HepG2 (cell line): ENCODE results near the gene NOS1. TPM values are rescaled to one million over a fixed set of nuclear protein-coding genes. Genes with fewer than 3 reads are reported as not detected.

ENCODE experiments used
- ATAC-seq: fragments of 200-7000 bp; cut with Tn5 transposase; 3 replicates; pipeline ENCODE4 v1.9.1; 2020; ENCODE audit warnings: mild to moderate bottlenecking, moderate library complexity
- BruUV-seq: library from RNA; stranded (reverse); fragments of 400-500 nt; replicated peaks from 2 replicates; lab custom pipeline; 2021; lab: Mats Ljungman, UMichigan
- CTCF ChIA-PET: fragments of 300-600 bp; formaldehyde crosslinking; extraction: SDS; loops from one replicate; lab custom pipeline; 2021; ENCODE audit warnings: low total read pairs, inconsistent platforms, low intra/inter-chr PET ratio; lab: Yijun Ruan, JAX
- POLR2A ChIA-PET: fragments of 350-600 bp; sonication (Branson Sonifier 250); formaldehyde crosslinking; loops from one replicate; lab custom pipeline; 2020; ENCODE audit warnings: antibody characterized with exemption, inconsistent platforms; lab: Yijun Ruan, JAX
- DNase-seq: peaks from one replicate; pipeline ENCODE4 v3.0.0-alpha.2; 2015; ENCODE audit warnings: low spot score
- FAIRE-seq: peaks from 3 replicates; lab custom pipeline; 2011; peaks lifted over from hg19 to GRCh38; lab: Jason Lieb, UNC
- H2AFZ ChIP-seq: one replicate; pipeline ENCODE4 v1.6.1; 2011; ENCODE audit warnings: low read length, inconsistent platforms
- H3K27ac ChIP-seq: fragments of 300-600 bp; 3 replicates; pipeline ENCODE4 v1.8.0; 2011; ENCODE audit warnings: mixed run types, mild to moderate bottlenecking, mixed read lengths, low read length, inconsistent platforms; ENCODE audit not compliant: insufficient read depth; ENCODE audit errors: extremely low read length
- H3K27me3 ChIP-seq, 2 experiments: fragments of 200-600 bp in 1 of 2; 2 replicates in 1 of 2; 3 replicates in 1 of 2; pipeline versions ENCODE4 v1.6.0 to v1.8.0; 2011; ENCODE audit warnings: low read length in 2 of 2, mild to moderate bottlenecking in 2 of 2, moderate library complexity in 2 of 2, inconsistent platforms in 1 of 2; ENCODE audit not compliant: insufficient read depth in 2 of 2, control insufficient read depth in 1 of 2
- H3K36me3 ChIP-seq, 2 experiments: fragments of 200-600 bp in 1 of 2; replicated peaks in 1 of 2; 2 replicates in 1 of 2; 3 replicates in 1 of 2; pipeline versions ENCODE4 v1.5.1 to v1.8.0; 2011; ENCODE audit warnings: low read length in 2 of 2, inconsistent platforms in 1 of 2; ENCODE audit not compliant: insufficient read depth in 2 of 2, control insufficient read depth in 1 of 2
- H3K4me1 ChIP-seq: 2 replicates; pipeline ENCODE4 v1.5.1; 2012; ENCODE audit warnings: low read length, inconsistent platforms; ENCODE audit not compliant: insufficient read depth
- H3K4me2 ChIP-seq: 2 replicates; pipeline ENCODE4 v1.6.0; 2011; ENCODE audit warnings: low read depth, low read length, inconsistent platforms
- H3K4me3 ChIP-seq, 3 experiments: fragments of 200-600 bp in 1 of 3; sonication (generic), shearing (Covaris generic) in 1 of 3; replicated peaks in 1 of 3; 2 replicates each; pipeline ENCODE4 v1.5.1; 2011 to 2016; ENCODE audit warnings: low read length in 3 of 3, inconsistent platforms in 2 of 3, low read depth in 2 of 3, mild to moderate bottlenecking in 2 of 3, control low read depth in 1 of 3, mixed read lengths in 1 of 3; ENCODE audit not compliant: insufficient read depth in 1 of 3
- H3K79me2 ChIP-seq: one replicate; pipeline ENCODE4 v1.6.1; 2011; ENCODE audit warnings: low read length, inconsistent platforms; ENCODE audit not compliant: insufficient read depth
- H3K9ac ChIP-seq: 2 replicates; pipeline ENCODE4 v1.6.0; 2011; ENCODE audit warnings: mild to moderate bottlenecking, low read depth, low read length, inconsistent platforms; ENCODE audit not compliant: insufficient read depth
- H3K9me3 ChIP-seq: 2 replicates; pipeline ENCODE4 v1.5.1; 2012; ENCODE audit warnings: mild to moderate bottlenecking, low read length
- H4K20me1 ChIP-seq: 2 replicates; pipeline ENCODE4 v1.6.0; 2011; ENCODE audit warnings: inconsistent platforms, mild to moderate bottlenecking, low read length, moderate library complexity; ENCODE audit not compliant: insufficient read depth
- BRCA1 ChIP-seq: sonication (generic); formaldehyde crosslinking; IDR thresholded peaks from 2 replicates; pipeline ENCODE4 v1.4.0; 2020; ENCODE audit warnings: missing genetic modification reagents
- DRAP1 ChIP-seq: IDR thresholded peaks from 2 replicates; pipeline ENCODE4 v1.6.1; 2016; ENCODE audit warnings: missing genetic modification reagents, missing compliant biosample characterization
- HMGXB3 ChIP-seq: sonication (generic); formaldehyde crosslinking; IDR thresholded peaks from 2 replicates; pipeline ENCODE4 v1.4.0; 2020; ENCODE audit warnings: missing genetic modification reagents, borderline replicate concordance
- HOXA3 ChIP-seq: sonication (generic); formaldehyde crosslinking; IDR thresholded peaks from 2 replicates; pipeline ENCODE4 v1.5.0; 2020; ENCODE audit warnings: missing genetic modification reagents
- MED8 ChIP-seq: sonication (generic); formaldehyde crosslinking; IDR thresholded peaks from 2 replicates; pipeline ENCODE4 v1.8.1; 2023; ENCODE audit warnings: mild to moderate bottlenecking, missing genetic modification reagents; ENCODE audit not compliant: insufficient replicate concordance
- MYC ChIP-seq: sonication (generic); formaldehyde crosslinking; IDR thresholded peaks from 2 replicates; pipeline ENCODE4 v1.9.0; 2021; ENCODE audit warnings: missing genetic modification reagents, borderline replicate concordance
- MZF1 ChIP-seq: sonication (generic); formaldehyde crosslinking; IDR thresholded peaks from 2 replicates; pipeline ENCODE4 v1.8.1; 2023; ENCODE audit warnings: mild to moderate bottlenecking, missing genetic modification reagents, borderline replicate concordance
- POGK ChIP-seq: sonication (generic); formaldehyde crosslinking; conservative IDR thresholded peaks from 2 replicates; pipeline ENCODE4 v1.8.0; 2022; ENCODE audit warnings: mild to moderate bottlenecking, moderate library complexity, missing genetic modification reagents
- SALL2 ChIP-seq: sonication (generic); formaldehyde crosslinking; IDR thresholded peaks from 2 replicates; pipeline ENCODE4 v1.8.1; 2023; ENCODE audit warnings: mild to moderate bottlenecking, missing genetic modification reagents, inconsistent platforms
- SMAD1 ChIP-seq: sonication (generic); formaldehyde crosslinking; IDR thresholded peaks from 2 replicates; pipeline ENCODE4 v1.4.0; 2020; ENCODE audit warnings: missing genetic modification reagents, low read depth, mild to moderate bottlenecking, borderline replicate concordance
- TCF7 ChIP-seq: sonication (generic); IDR thresholded peaks from 2 replicates; pipeline ENCODE4 v1.6.1; 2016; ENCODE audit warnings: antibody characterized with exemption, low read depth
- TERF1 ChIP-seq: sonication (generic); formaldehyde crosslinking; IDR thresholded peaks from 2 replicates; pipeline ENCODE4 v1.8.0; 2022; ENCODE audit warnings: mild to moderate bottlenecking, missing genetic modification reagents, moderate library complexity
- TP53 ChIP-seq: sonication (generic); formaldehyde crosslinking; conservative IDR thresholded peaks from 2 replicates; pipeline ENCODE4 v1.4.0; 2020; ENCODE audit warnings: missing genetic modification reagents
- WIZ ChIP-seq: sonication (generic); formaldehyde crosslinking; IDR thresholded peaks from 2 replicates; pipeline ENCODE4 v1.5.1; 2020; ENCODE audit warnings: mild to moderate bottlenecking, missing genetic modification reagents
- ZBTB25 ChIP-seq: IDR thresholded peaks from 2 replicates; pipeline ENCODE4 v1.6.1; 2018; ENCODE audit warnings: missing genetic modification reagents
- ZFP36 ChIP-seq: fragments of 150-350 bp; IDR thresholded peaks from 2 replicates; pipeline ENCODE4 v1.6.1; 2018; ENCODE audit warnings: borderline replicate concordance, low read length, low read depth; ENCODE audit not compliant: partially characterized antibody
- ZNF563 ChIP-seq: sonication (generic); formaldehyde crosslinking; IDR thresholded peaks from 2 replicates; pipeline ENCODE4 v1.8.0; 2022; ENCODE audit warnings: mild to moderate bottlenecking, moderate library complexity, missing genetic modification reagents
- WGBS: methylation state at CpG from one replicate; pipeline ENCODE4 v1.1.6; 2017; ENCODE audit warnings: low lambda C conversion rate; 5-methylcytosine and 5-hydroxymethylcytosine counted together
- in situ Hi-C: cut with HindIII; loops from 2 replicates; pipeline ENCODE4 v1.10.0; 2017; ENCODE audit warnings: low pct_unique_long_range_greater_than_20kb; ENCODE audit not compliant: extremely low pct_ligation_motif_present
- intact Hi-C: fragments of 100-400 bp; cut with micrococcal nuclease; formaldehyde crosslinking; loops from one replicate; pipeline ENCODE4 v1.10.0; 2022; ENCODE audit not compliant: unreplicated experiment
- polyA plus RNA-seq, 8 experiments: library from polyadenylated mRNA; depleted of rRNA in 3 of 8; stranded (reverse) in 7 of 8; unstranded in 1 of 8; fragments of >200 nt; fragmentation: Illumina TruSeq in 4 of 8; extraction: Trizol in 4 of 8; gene quantifications; 2 replicates each; pipeline versions ENCODE4 v1.2.1 to v1.2.3, GENCODE V29; 2011 to 2016; ENCODE audit warnings: low read depth in 4 of 8, missing spikeins in 1 of 8, mixed read lengths in 1 of 8; ENCODE audit not compliant: insufficient read depth in 1 of 8
- total RNA-seq, 5 experiments: library from RNA; depleted of rRNA; stranded (reverse); fragments of >200 nt; fragmentation: Illumina TruSeq; extraction: Trizol; gene quantifications; 2 replicates each; pipeline ENCODE4 v1.2.3, GENCODE V29; 2016; ENCODE audit warnings: low read depth in 1 of 5

Gene NOS1
- total and polyA plus RNA-seq, 2 of the 13 experiments (the other 11 are each of a cell fraction or from before 2014, with no cell fraction given) = not detected

- Histone ChIP-seq H3K9ac (no peak overlapping the region), H2AFZ (no peak overlapping the region), H4K20me1 (no peaks in the 10 kb centered on the region), H3K4me1 (no peaks in the 10 kb centered on the region), H3K36me3 (no peaks in the 10 kb centered on the region), H3K4me2 (no peak overlapping the region), H3K4me3 (no peak overlapping the region), H3K27ac (no peak overlapping the region), H3K79me2 (no peaks in the 10 kb centered on the region), H3K9me3 (no peaks in the 10 kb centered on the region), H3K27me3 (no peaks in the 10 kb centered on the region; a peak in 1 of 5 replicates)
- no TSS peak for BruUV-seq
- CTCF ChIA-PET = no interaction called here
- FAIRE-seq (no peak), DNase-seq (no peak), ATAC-seq (no peak)
- POLR2A ChIA-PET = no interaction called here
- in situ Hi-C loops = no loop called here
- WGBS = 0% methylated on average over 1 of the region's 1 CpG
- intact Hi-C loops = no loop called here
- TF ChIP-seq BRCA1 = no peak
- no peak for TF ChIP-seq TCF7
- no peak for TF ChIP-seq ZBTB25 (CRISPR knock-in tag)
- no peak for TF ChIP-seq SALL2
- TF ChIP-seq MED8 = no peak
- no peak for TF ChIP-seq HMGXB3
- no peak for TF ChIP-seq WIZ (CRISPR knock-in tag)
- TF ChIP-seq TERF1 (CRISPR knock-in tag) = no peak
- TF ChIP-seq TP53 (CRISPR knock-in tag) = no peak
- no peak for TF ChIP-seq MYC (CRISPR knock-in tag)
- no peak for TF ChIP-seq SMAD1 (CRISPR knock-in tag)
- no peak for TF ChIP-seq MZF1
- TF ChIP-seq POGK = no peak
- TF ChIP-seq ZNF563 = no peak
- no peak for TF ChIP-seq ZFP36
- no peak for TF ChIP-seq HOXA3 (CRISPR knock-in tag)
- no peak for TF ChIP-seq DRAP1 (CRISPR knock-in tag)
These were observed 33.1 kb upstream of the NOS1 start for GRCh38 chr12:117394491-117394890.
